Smooth muscle cell (in vitro differentiated cells): ENCODE measurements around the gene IL5RA. TPM values are rescaled to one million over a fixed set of nuclear protein-coding genes. Genes with fewer than 3 reads are reported as not detected.

Source experiments
- DNase-seq: peaks from one replicate; lab custom pipeline; 2025; ENCODE audit not compliant: unreplicated experiment; lab: John Stamatoyannopoulos, UW
- H2AFZ ChIP-seq: fragments of 200-600 bp; sonication (generic); 2 replicates; pipeline ENCODE4 v1.6.0; 2016; ENCODE audit warnings: antibody characterized with exemption, low read depth, mild to moderate bottlenecking
- H3F3A ChIP-seq: fragments of 200-600 bp; sonication (generic); 2 replicates; pipeline ENCODE4 v1.6.0; 2017; ENCODE audit warnings: antibody characterized with exemption, low read depth
- H3K27ac ChIP-seq: fragments of 200-600 bp; sonication (generic); 2 replicates; pipeline ENCODE4 v1.5.1; 2016; ENCODE audit warnings: low read depth, mild to moderate bottlenecking
- H3K27me3 ChIP-seq: fragments of 200-600 bp; sonication (generic); 2 replicates; pipeline ENCODE4 v1.6.1; 2016; ENCODE audit warnings: low read depth, mild to moderate bottlenecking
- H3K36me3 ChIP-seq: fragments of 200-600 bp; sonication (generic); 2 replicates; pipeline ENCODE4 v1.5.1; 2016; ENCODE audit warnings: low read depth
- H3K4me1 ChIP-seq: fragments of 200-600 bp; sonication (generic); 2 replicates; pipeline ENCODE4 v1.5.1; 2016; ENCODE audit warnings: low read depth
- H3K4me2 ChIP-seq: fragments of 200-600 bp; sonication (generic); 2 replicates; pipeline ENCODE4 v1.6.0; 2016; ENCODE audit warnings: mild to moderate bottlenecking
- H3K4me3 ChIP-seq: fragments of 200-600 bp; sonication (generic); 2 replicates; pipeline ENCODE4 v1.5.1; 2016; ENCODE audit warnings: mild to moderate bottlenecking
- H3K79me2 ChIP-seq: fragments of 200-600 bp; sonication (generic); 2 replicates; pipeline ENCODE4 v1.6.0; 2016; ENCODE audit warnings: low read depth, mild to moderate bottlenecking
- H3K9ac ChIP-seq: fragments of 200-600 bp; sonication (generic); 2 replicates; pipeline ENCODE4 v1.6.0; 2016; ENCODE audit warnings: low read depth
- H3K9me3 ChIP-seq: fragments of 200-600 bp; sonication (generic); replicated peaks from 2 replicates; pipeline ENCODE4 v1.5.1; 2016; ENCODE audit warnings: low read depth
- H4K20me1 ChIP-seq: fragments of 200-600 bp; sonication (generic); 2 replicates; pipeline ENCODE4 v1.6.0; 2016; ENCODE audit warnings: low read depth
- CTCF ChIP-seq: fragments of 200-600 bp; sonication (generic); IDR thresholded peaks from 2 replicates; pipeline ENCODE4 v1.5.1; 2017; ENCODE audit warnings: borderline replicate concordance, mild to moderate bottlenecking, antibody characterized with exemption; ENCODE audit not compliant: insufficient read depth, poor library complexity, severe bottlenecking
- WGBS: methylation state at CpG from one replicate; pipeline ENCODE4 v1.1.7; 2016; ENCODE audit warnings: low lambda C conversion rate; 5-methylcytosine and 5-hydroxymethylcytosine counted together
- polyA plus RNA-seq: library from polyadenylated mRNA; unstranded; fragments of >200 nt; fragmentation: Nextera tagmentation; extraction: Ambion mirVana; gene quantifications from 2 replicates; pipeline ENCODE4 v1.2.1, GENCODE V29; 2016
- total RNA-seq: library from RNA; depleted of rRNA; stranded (reverse); fragments of >200 nt; gene quantifications from 2 replicates; pipeline ENCODE4 v1.2.3, GENCODE V29; 2014

IL5RA gene
- total and polyA plus RNA-seq, 2 experiments from 2014 or later: 0.14 TPM; not detected in 1

GRCh38 chr3:3066378-3066777 is 43.8 kb downstream of the IL5RA start:
- Histone ChIP-seq H3K4me1 (no peaks in the 10 kb centered on the region), H3K9me3 (no peaks in the 10 kb centered on the region), H2AFZ (no peak overlapping the region), H3F3A (no peaks in the 10 kb centered on the region), H3K27ac (no peak overlapping the region), H3K9ac (no peak overlapping the region), H3K36me3 (no peaks in the 10 kb centered on the region), H3K4me2 (no peak overlapping the region), H3K4me3 (no peak overlapping the region), H3K27me3 (no peaks in the 10 kb centered on the region), H4K20me1 (no peaks in the 10 kb centered on the region), H3K79me2 (no peaks in the 10 kb centered on the region)
- 73% methylated on average over 2 of the region's 2 CpGs for WGBS
- DNase-seq: no peak
- TF ChIP-seq CTCF: no peak

GRCh38 chr3:3065876-3066275 is 44.3 kb downstream of the IL5RA start:
- WGBS: 84% methylated on average over 2 of the region's 2 CpGs
- H3K9me3 ChIP-seq: no peaks in the 10 kb centered on the region
- no peak overlapping the region for H3K27ac ChIP-seq
- no peaks in the 10 kb centered on the region for H3K36me3 ChIP-seq
- no peaks in the 10 kb centered on the region for H3K27me3 ChIP-seq
- H3K4me2 ChIP-seq: no peak overlapping the region
- DNase-seq: no peak
- no peaks in the 10 kb centered on the region for H3K79me2 ChIP-seq
- no peaks in the 10 kb centered on the region for H4K20me1 ChIP-seq
- no peaks in the 10 kb centered on the region for H3F3A ChIP-seq
- H2AFZ ChIP-seq: no peak overlapping the region
- H3K4me1 ChIP-seq: peaks cover 4% of the 10 kb centered on the region
- TF ChIP-seq CTCF: no peak
- no peak overlapping the region for H3K4me3 ChIP-seq
- H3K9ac ChIP-seq: no peak overlapping the region

- Histone ChIP-seq H3K27ac (no peak overlapping the region), H4K20me1 (no peaks in the 10 kb centered on the region), H3K27me3 (no peaks in the 10 kb centered on the region), H2AFZ (no peak overlapping the region), H3K36me3 (no peaks in the 10 kb centered on the region), H3K4me1 (peaks cover 10% of the 10 kb centered on the region), H3K79me2 (no peaks in the 10 kb centered on the region), H3K4me2 (no peak overlapping the region), H3K4me3 (no peak overlapping the region), H3K9me3 (no peaks in the 10 kb centered on the region), H3K9ac (no peak overlapping the region), H3F3A (no peaks in the 10 kb centered on the region)
- no peak for DNase-seq
- no peak for TF ChIP-seq CTCF
- 69% methylated on average over 4 of the region's 4 CpGs for WGBS
These were observed 45.9 kb downstream of the IL5RA start for GRCh38 chr3:3064297-3064696.

- Histone ChIP-seq H3K4me1 (peaks cover 10% of the 10 kb centered on the region), H3F3A (no peaks in the 10 kb centered on the region), H2AFZ (no peak overlapping the region), H3K9me3 (no peaks in the 10 kb centered on the region), H3K4me3 (no peak overlapping the region), H3K4me2 (no peak overlapping the region), H4K20me1 (no peaks in the 10 kb centered on the region), H3K9ac (no peak overlapping the region), H3K36me3 (no peaks in the 10 kb centered on the region), H3K27me3 (no peaks in the 10 kb centered on the region), H3K79me2 (no peaks in the 10 kb centered on the region), H3K27ac (no peak overlapping the region)
- DNase-seq: no peak
- no peak for TF ChIP-seq CTCF
- WGBS: 88% methylated on average over 1 of the region's 1 CpG
These were observed 50.5 kb downstream of the IL5RA start for GRCh38 chr3:3059645-3060044.
